Sigmoid colon (tissue), 4 donors: ENCODE results near the gene SWT1.

Source experiments
- POLR2AphosphoS5 ChIP-seq, 4 donors: sonication (generic); formaldehyde crosslinking; IDR thresholded peaks; one replicate each; pipeline ENCODE4 v1.6.1; 2017; ENCODE audit warnings: antibody characterized with exemption in 4 of 4
- TF ChIP-seq, protein P1 (sequence below), 4 experiments: fragments of 450-650 bp in 3 of 4; fragments of 200-600 bp in 1 of 4; IDR thresholded peaks; one replicate each; pipeline ENCODE4 v1.5.1; 2016 to 2019; ENCODE audit warnings: antibody characterized with exemption in 4 of 4, mild to moderate bottlenecking in 3 of 4, moderate library complexity in 2 of 4

DNA sequence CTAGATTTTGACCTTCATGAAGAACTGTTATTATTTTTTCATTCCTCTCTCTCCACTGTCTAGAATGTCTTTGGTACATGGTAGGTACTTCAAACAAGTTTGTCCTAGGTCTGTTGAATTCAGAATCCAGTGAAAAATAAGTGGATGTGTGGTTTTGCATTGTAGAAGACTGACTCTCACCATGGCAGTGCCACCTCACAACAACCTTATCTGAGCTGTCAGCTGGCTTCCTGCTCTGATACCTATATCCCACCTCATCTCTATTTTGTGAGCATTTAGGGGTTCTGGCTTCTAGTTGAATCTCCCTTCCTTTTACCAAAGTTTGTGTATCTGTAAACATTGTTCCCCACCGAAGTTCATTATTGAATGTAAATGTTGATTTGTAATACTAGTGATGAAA is 9.1 kb downstream of the SWT1 start:
- TF ChIP-seq POLR2AphosphoS5 (IDR thresholded peaks at IDR 0.05): no peak
- TF ChIP-seq, protein P1, sequence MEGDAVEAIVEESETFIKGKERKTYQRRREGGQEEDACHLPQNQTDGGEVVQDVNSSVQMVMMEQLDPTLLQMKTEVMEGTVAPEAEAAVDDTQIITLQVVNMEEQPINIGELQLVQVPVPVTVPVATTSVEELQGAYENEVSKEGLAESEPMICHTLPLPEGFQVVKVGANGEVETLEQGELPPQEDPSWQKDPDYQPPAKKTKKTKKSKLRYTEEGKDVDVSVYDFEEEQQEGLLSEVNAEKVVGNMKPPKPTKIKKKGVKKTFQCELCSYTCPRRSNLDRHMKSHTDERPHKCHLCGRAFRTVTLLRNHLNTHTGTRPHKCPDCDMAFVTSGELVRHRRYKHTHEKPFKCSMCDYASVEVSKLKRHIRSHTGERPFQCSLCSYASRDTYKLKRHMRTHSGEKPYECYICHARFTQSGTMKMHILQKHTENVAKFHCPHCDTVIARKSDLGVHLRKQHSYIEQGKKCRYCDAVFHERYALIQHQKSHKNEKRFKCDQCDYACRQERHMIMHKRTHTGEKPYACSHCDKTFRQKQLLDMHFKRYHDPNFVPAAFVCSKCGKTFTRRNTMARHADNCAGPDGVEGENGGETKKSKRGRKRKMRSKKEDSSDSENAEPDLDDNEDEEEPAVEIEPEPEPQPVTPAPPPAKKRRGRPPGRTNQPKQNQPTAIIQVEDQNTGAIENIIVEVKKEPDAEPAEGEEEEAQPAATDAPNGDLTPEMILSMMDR (IDR thresholded peaks at IDR 0.05): no peak
